Caco-2 (cell line): ENCODE data around the gene ZNF3. TPM values are rescaled to one million over a fixed set of nuclear protein-coding genes. Genes with fewer than 3 reads are reported as not detected.

Source experiments
- BruUV-seq: library from RNA; stranded (reverse); fragments of 400-500 nt; replicated peaks from 2 replicates; lab custom pipeline; 2021; lab: Mats Ljungman, UMichigan
- CTCF ChIA-PET: fragments of 300-600 bp; sonication (Branson Sonifier 250); formaldehyde crosslinking; loops from one replicate; lab custom pipeline; 2022; ENCODE audit warnings: antibody characterized with exemption; lab: Charles Lee
- POLR2A ChIA-PET: fragments of 300-600 bp; sonication (Branson Sonifier 250); formaldehyde crosslinking; loops from one replicate; lab custom pipeline; 2022; ENCODE audit warnings: antibody characterized with exemption; lab: Charles Lee
- DNase-seq, 2 experiments: peaks; one replicate each; pipeline versions ENCODE4 v3.0.0 to v3.0.0-alpha.2; 2020 to 2022
- H3K27me3 ChIP-seq: replicated peaks from 2 replicates; pipeline ENCODE4 v1.6.0; 2011; ENCODE audit warnings: low read length; ENCODE audit not compliant: control insufficient read depth, insufficient read depth
- H3K36me3 ChIP-seq: 2 replicates; pipeline ENCODE4 v1.5.1; 2011; ENCODE audit warnings: low read length; ENCODE audit not compliant: control insufficient read depth, insufficient read depth
- H3K4me1 ChIP-seq: fragments of 250-450 bp; sonication (Bioruptor Pico); 2 replicates; pipeline ENCODE4 v1.5.1; 2020; ENCODE audit warnings: mild to moderate bottlenecking
- H3K4me3 ChIP-seq: 2 replicates; pipeline ENCODE4 v1.5.1; 2011; ENCODE audit warnings: low read depth, mild to moderate bottlenecking, control low read depth, low read length
- H3K9me3 ChIP-seq: fragments of 250-450 bp; sonication (Bioruptor Pico); 2 replicates; pipeline ENCODE4 v1.5.1; 2020; ENCODE audit warnings: mild to moderate bottlenecking, moderate library complexity
- H3K27ac Mint-ChIP-seq: one replicate; pipeline ENCODE4 v1.8.0; 2022; ENCODE audit warnings: mixed read lengths; ENCODE audit not compliant: unreplicated experiment
- H3K27me3 Mint-ChIP-seq: one replicate; pipeline ENCODE4 v1.8.0; 2022; ENCODE audit warnings: mixed read lengths; ENCODE audit not compliant: insufficient read depth, unreplicated experiment
- H3K36me3 Mint-ChIP-seq: one replicate; pipeline ENCODE4 v1.8.0; 2022; ENCODE audit warnings: mild to moderate bottlenecking, mixed read lengths; ENCODE audit not compliant: insufficient read depth, unreplicated experiment
- H3K4me1 Mint-ChIP-seq: one replicate; pipeline ENCODE4 v1.8.0; 2022; ENCODE audit warnings: low read depth, mixed read lengths; ENCODE audit not compliant: unreplicated experiment
- H3K4me3 Mint-ChIP-seq: one replicate; pipeline ENCODE4 v1.8.0; 2022; ENCODE audit warnings: mild to moderate bottlenecking, moderate library complexity, mixed read lengths; ENCODE audit not compliant: unreplicated experiment
- H3K9me3 Mint-ChIP-seq: one replicate; pipeline ENCODE4 v1.8.0; 2022; ENCODE audit warnings: mixed read lengths; ENCODE audit not compliant: unreplicated experiment
- intact Hi-C: fragments of 100-400 bp; cut with micrococcal nuclease; formaldehyde crosslinking; loops from one replicate; pipeline ENCODE4 v1.10.0; 2022; ENCODE audit not compliant: unreplicated experiment
- total RNA-seq: library from RNA; stranded (reverse); gene quantifications from 2 replicates; pipeline ENCODE4 v1.2.3, GENCODE V29; 2022
- TF ChIP-seq, protein P1 (sequence below), 2 experiments: fragments of 200-600 bp in 1 of 2; IDR thresholded peaks; 1 replicate in 1 of 2; 2 replicates in 1 of 2; pipeline versions ENCODE4 v1.5.1 to v1.8.0; 2011 to 2022; ENCODE audit warnings: antibody characterized with exemption in 1 of 2, control low read depth in 1 of 2, inconsistent platforms in 1 of 2, low read depth in 1 of 2, low read length in 1 of 2, mild to moderate bottlenecking in 1 of 2, moderate library complexity in 1 of 2; ENCODE audit not compliant: insufficient read depth in 1 of 2, severe bottlenecking in 1 of 2, unreplicated experiment in 1 of 2

The ZNF3 gene
- total RNA-seq, 1 experiment from 2014 or later: 37.8 TPM

GRCh38 chr7:100128637-100128963 is 47.1 kb upstream of the ZNF3 start:
- H3K4me3 Mint-ChIP-seq: peak overlapping the region; percentile 99
- H3K36me3 Mint-ChIP-seq: peaks cover 25% of the 10 kb centered on the region
- no peaks in the 10 kb centered on the region for H3K27me3 Mint-ChIP-seq
- no peaks in the 10 kb centered on the region for H3K9me3 ChIP-seq
- H3K27ac Mint-ChIP-seq: no peak overlapping the region
- BruUV-seq: no TSS peak
- no peaks in the 10 kb centered on the region for H3K27me3 ChIP-seq
- no peak for DNase-seq
- intact Hi-C loops: no loop called here
- ChIA-PET POLR2A (interaction anchor here (0.6 to 1.2 kb wide), 3 partner anchors 27 to 300 kb away, joined by 3 to 8 read pairs (median 4); partner anchors contain the start of genes AP4M1, MCM7, MEPCE and ZCWPW1), CTCF (interaction anchor here (0.6 to 1.6 kb wide), 4 partner anchors 19 to 279 kb away, joined by 3 to 6 read pairs (median 4); partner anchors contain the start of gene LAMTOR4)
- H3K4me3 ChIP-seq: peak overlapping the region; percentile 95; the same call in 1 of the 2 replicates
- no peaks in the 10 kb centered on the region for H3K36me3 ChIP-seq
- peaks cover 20% of the 10 kb centered on the region for H3K4me1 ChIP-seq
- H3K4me1 Mint-ChIP-seq: peaks cover 32% of the 10 kb centered on the region
- no peaks in the 10 kb centered on the region for H3K9me3 Mint-ChIP-seq
- TF ChIP-seq, protein P1, sequence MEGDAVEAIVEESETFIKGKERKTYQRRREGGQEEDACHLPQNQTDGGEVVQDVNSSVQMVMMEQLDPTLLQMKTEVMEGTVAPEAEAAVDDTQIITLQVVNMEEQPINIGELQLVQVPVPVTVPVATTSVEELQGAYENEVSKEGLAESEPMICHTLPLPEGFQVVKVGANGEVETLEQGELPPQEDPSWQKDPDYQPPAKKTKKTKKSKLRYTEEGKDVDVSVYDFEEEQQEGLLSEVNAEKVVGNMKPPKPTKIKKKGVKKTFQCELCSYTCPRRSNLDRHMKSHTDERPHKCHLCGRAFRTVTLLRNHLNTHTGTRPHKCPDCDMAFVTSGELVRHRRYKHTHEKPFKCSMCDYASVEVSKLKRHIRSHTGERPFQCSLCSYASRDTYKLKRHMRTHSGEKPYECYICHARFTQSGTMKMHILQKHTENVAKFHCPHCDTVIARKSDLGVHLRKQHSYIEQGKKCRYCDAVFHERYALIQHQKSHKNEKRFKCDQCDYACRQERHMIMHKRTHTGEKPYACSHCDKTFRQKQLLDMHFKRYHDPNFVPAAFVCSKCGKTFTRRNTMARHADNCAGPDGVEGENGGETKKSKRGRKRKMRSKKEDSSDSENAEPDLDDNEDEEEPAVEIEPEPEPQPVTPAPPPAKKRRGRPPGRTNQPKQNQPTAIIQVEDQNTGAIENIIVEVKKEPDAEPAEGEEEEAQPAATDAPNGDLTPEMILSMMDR (IDR thresholded peaks at IDR 0.05; ENCODE audit: insufficient read depth in 1 of 2, low read depth in 1 of 2, low read length in 1 of 2, severe bottlenecking in 1 of 2, unreplicated experiment in 1 of 2): no peak

- Mint-ChIP-seq H3K4me3 (peak overlapping the region; percentile 99), H3K27ac (peak overlapping the region; percentile 19), H3K4me1 (peaks cover 30% of the 10 kb centered on the region), H3K36me3 (peaks cover 25% of the 10 kb centered on the region), H3K9me3 (no peaks in the 10 kb centered on the region), H3K27me3 (no peaks in the 10 kb centered on the region)
- ChIA-PET CTCF (interaction anchor here (0.6 to 1.6 kb wide), 6 partner anchors 14 to 280 kb away, joined by 3 to 6 read pairs (median 3); partner anchors contain the start of gene LAMTOR4), POLR2A (interaction anchor here (0.6 to 1.2 kb wide), 3 partner anchors 26 to 301 kb away, joined by 3 to 8 read pairs (median 4); partner anchors contain the start of genes AP4M1, MCM7, MEPCE and ZCWPW1)
- H3K4me3 ChIP-seq: peak overlapping the region; percentile 95
- TSS peak; percentile 30 for BruUV-seq
- TF ChIP-seq, protein P1 (IDR thresholded peaks at IDR 0.05; ENCODE audit: insufficient read depth in 1 of 2, low read depth in 1 of 2, low read length in 1 of 2, severe bottlenecking in 1 of 2, unreplicated experiment in 1 of 2): no peak
- H3K27me3 ChIP-seq: no peaks in the 10 kb centered on the region
- intact Hi-C loops: loop anchor here (1.0 kb wide), 1 partner anchor 9 kb away; the partner anchor contains the start of genes CNPY4 and TAF6
- peaks cover 20% of the 10 kb centered on the region for H3K4me1 ChIP-seq
- peak; percentile 53 for DNase-seq
- H3K9me3 ChIP-seq: no peaks in the 10 kb centered on the region
- H3K36me3 ChIP-seq: no peaks in the 10 kb centered on the region
These were observed 46.5 kb upstream of the ZNF3 start for GRCh38 chr7:100127866-100128636.
